Gastrocnemius medialis (tissue), 4 donors: Measurements from ENCODE around the gene VWA8.

Experiments used
- CTCF ChIP-seq, 5 experiments: fragments of 450-650 bp in 3 of 5; fragments of 200-600 bp in 2 of 5; sonication (generic) in 2 of 5; IDR thresholded peaks in 4 of 5; conservative IDR thresholded peaks in 1 of 5; 1 replicate in 4 of 5; 2 replicates in 1 of 5; pipeline ENCODE4 v1.5.1; 2016 to 2019; ENCODE audit warnings: antibody characterized with exemption in 5 of 5, mild to moderate bottlenecking in 3 of 5, moderate library complexity in 3 of 5
- POLR2A ChIP-seq, 2 donors: fragments of 450-650 bp; IDR thresholded peaks; one replicate each; pipeline ENCODE4 v1.6.1; 2017; ENCODE audit warnings: antibody characterized with exemption in 2 of 2, mild to moderate bottlenecking in 2 of 2, moderate library complexity in 2 of 2

GRCh38 chr13:41637586-41637985 lies 323.3 kb downstream of the VWA8 start:
- TF ChIP-seq CTCF (IDR thresholded peaks at IDR 0.05 in 4 of 5, conservative IDR thresholded peaks at IDR 0.05 in 1 of 5): no peak
- no peak for TF ChIP-seq POLR2A (IDR thresholded peaks at IDR 0.05)
